ENCODE data around the gene GATAD2B. TPM values are rescaled to one million over a fixed set of nuclear protein-coding genes. Genes with fewer than 3 reads are reported as not detected.
"Not testable (repeated sequence)": the region's sequence is repeated elsewhere in the genome, so short reads cannot be mapped to it uniquely, and the experiment has no call there.

GATAD2B gene
- total and polyA plus RNA-seq, 2 donors (not counting 3 experiments of a cell fraction or from before 2014, with no cell fraction given), result 8.5 to 46.3 TPM

GRCh38 chr1:153899509-153899908 lies 23.3 kb downstream of the GATAD2B start:
- H3K27me3 ChIP-seq (ENCODE audit: control insufficient read depth in 2 of 2, insufficient read depth in 2 of 2, low read length in 2 of 2), result no peaks in the 10 kb centered on the region
- H3K9me3 ChIP-seq (replicated peaks; ENCODE audit: control insufficient read depth, insufficient read depth, low read length), result no peaks in the 10 kb centered on the region
- H3K9ac ChIP-seq (replicated peaks; ENCODE audit: extremely low read depth, insufficient read depth, low read length), result no peak overlapping the region
- no peak overlapping the region for H3K4me2 ChIP-seq (ENCODE audit: insufficient read depth, low read length)
- H3K4me1 ChIP-seq (ENCODE audit: control insufficient read depth, extremely low read depth, insufficient read depth, low read length), result no peaks in the 10 kb centered on the region
- BruUV-seq (replicated peaks), result no TSS peak
- peaks cover 4% of the 10 kb centered on the region for H4K20me1 ChIP-seq (replicated peaks; ENCODE audit: control insufficient read depth, extremely low read depth, insufficient read depth, low read length)
- H3K4me3 ChIP-seq (replicated peaks in 1 of 3; ENCODE audit: insufficient read depth in 1 of 3, low read depth in 1 of 3, low read length in 3 of 3), result no peak overlapping the region
- POLR2A ChIA-PET, result no interaction called here
- intact Hi-C loops (cut with micrococcal nuclease) (no loop called here), dilution Hi-C loops (cut with MboI; ENCODE audit: extremely low pct_ligation_motif_present, low sequenced_read_pairs) (no loop called here)
- FAIRE-seq (no peak), DNase-seq (ENCODE audit: low read depth, low spot score) (no peak)
- no peak overlapping the region for H2AFZ ChIP-seq (ENCODE audit: low read depth, low read length)
- H3K79me2 ChIP-seq (ENCODE audit: control insufficient read depth, insufficient read depth, low read length), result peaks cover 61% of the 10 kb centered on the region
- CTCF ChIA-PET, result no interaction called here
- H3K27ac ChIP-seq (ENCODE audit: insufficient read depth, low read depth, low read length), result no peak overlapping the region
- peaks cover 0 to 2% of the 10 kb centered on the region in 2 experiments for H3K36me3 ChIP-seq (ENCODE audit: control insufficient read depth in 2 of 2, extremely low read depth in 1 of 2, insufficient read depth in 2 of 2, low read length in 2 of 2)
- no peaks in the 10 kb centered on the region for H3K9me1 ChIP-seq (replicated peaks; ENCODE audit: control insufficient read depth, extremely low read depth, insufficient read depth, low read length)
- TF ChIP-seq MAX (IDR thresholded peaks at IDR 0.05; ENCODE audit: insufficient read depth, insufficient read length) (no peak), POLR2A (IDR thresholded peaks at IDR 0.05; ENCODE audit: low read depth, low read length) (no peak), POLR2AphosphoS5 (IDR thresholded peaks at IDR 0.05; ENCODE audit: insufficient read depth, low read depth, low read length) (no peak), JUN (IDR thresholded peaks at IDR 0.05; ENCODE audit: borderline replicate concordance, insufficient read depth, insufficient read length, low read depth) (no peak), FOS (IDR thresholded peaks at IDR 0.05; ENCODE audit: borderline replicate concordance, insufficient read depth, low read length) (no peak), MYC (IDR thresholded peaks at IDR 0.05; ENCODE audit: low read depth, low read length) (no peak)

GRCh38 chr1:153895866-153896265 lies 26.9 kb downstream of the GATAD2B start:
- H3K9me1 ChIP-seq (replicated peaks; ENCODE audit: control insufficient read depth, extremely low read depth, insufficient read depth, low read length); H3K4me1 ChIP-seq (ENCODE audit: control insufficient read depth, extremely low read depth, insufficient read depth, low read length); H3K9ac ChIP-seq (replicated peaks; ENCODE audit: extremely low read depth, insufficient read depth, low read length); FAIRE-seq; DNase-seq (ENCODE audit: low read depth, low spot score); POLR2A ChIA-PET; H3K4me2 ChIP-seq (ENCODE audit: insufficient read depth, low read length); H3K36me3 ChIP-seq (ENCODE audit: control insufficient read depth in 2 of 2, extremely low read depth in 1 of 2, insufficient read depth in 2 of 2, low read length in 2 of 2); dilution Hi-C loops (cut with MboI; ENCODE audit: extremely low pct_ligation_motif_present, low sequenced_read_pairs); H3K27ac ChIP-seq (ENCODE audit: insufficient read depth, low read depth, low read length); BruUV-seq (replicated peaks); H3K27me3 ChIP-seq (ENCODE audit: control insufficient read depth in 2 of 2, insufficient read depth in 2 of 2, low read length in 2 of 2); H3K9me3 ChIP-seq (replicated peaks; ENCODE audit: control insufficient read depth, insufficient read depth, low read length); H3K4me3 ChIP-seq (replicated peaks in 1 of 3; ENCODE audit: insufficient read depth in 1 of 3, low read depth in 1 of 3, low read length in 3 of 3); intact Hi-C loops (cut with micrococcal nuclease); H4K20me1 ChIP-seq (replicated peaks; ENCODE audit: control insufficient read depth, extremely low read depth, insufficient read depth, low read length); H2AFZ ChIP-seq (ENCODE audit: low read depth, low read length): not testable (repeated sequence)
- CTCF ChIA-PET, result interaction anchor here (0.6 to 1.0 kb wide), 2 partner anchors 12 to 14 kb away, joined by 4 read pairs; no protein-coding TSS in a partner anchor
- peaks cover 44% of the 10 kb centered on the region for H3K79me2 ChIP-seq (ENCODE audit: control insufficient read depth, insufficient read depth, low read length)

GRCh38 chr1:153891042-153891441 lies 31.7 kb downstream of the GATAD2B start:
- dilution Hi-C loops (cut with MboI; ENCODE audit: extremely low pct_ligation_motif_present, low sequenced_read_pairs); intact Hi-C loops (cut with micrococcal nuclease); POLR2A ChIA-PET; H3K9me3 ChIP-seq (replicated peaks; ENCODE audit: control insufficient read depth, insufficient read depth, low read length); H3K27ac ChIP-seq (ENCODE audit: insufficient read depth, low read depth, low read length); H4K20me1 ChIP-seq (replicated peaks; ENCODE audit: control insufficient read depth, extremely low read depth, insufficient read depth, low read length); H3K4me2 ChIP-seq (ENCODE audit: insufficient read depth, low read length); H3K4me3 ChIP-seq (replicated peaks in 1 of 3; ENCODE audit: insufficient read depth in 1 of 3, low read depth in 1 of 3, low read length in 3 of 3); FAIRE-seq; H2AFZ ChIP-seq (ENCODE audit: low read depth, low read length); H3K9ac ChIP-seq (replicated peaks; ENCODE audit: extremely low read depth, insufficient read depth, low read length); H3K9me1 ChIP-seq (replicated peaks; ENCODE audit: control insufficient read depth, extremely low read depth, insufficient read depth, low read length); BruUV-seq (replicated peaks); H3K4me1 ChIP-seq (ENCODE audit: control insufficient read depth, extremely low read depth, insufficient read depth, low read length); DNase-seq (ENCODE audit: low read depth, low spot score); H3K36me3 ChIP-seq (ENCODE audit: control insufficient read depth in 2 of 2, extremely low read depth in 1 of 2, insufficient read depth in 2 of 2, low read length in 2 of 2); CTCF ChIA-PET; H3K27me3 ChIP-seq (ENCODE audit: control insufficient read depth in 2 of 2, insufficient read depth in 2 of 2, low read length in 2 of 2): not testable (repeated sequence)
- H3K79me2 ChIP-seq (ENCODE audit: control insufficient read depth, insufficient read depth, low read length), result peaks cover 40% of the 10 kb centered on the region

Data from endothelial cell of umbilical vein (primary cell).